A549 (cell line): ENCODE data around the gene ITGBL1. TPM values are rescaled to one million over a fixed set of nuclear protein-coding genes. Genes with fewer than 3 reads are reported as not detected.

Experiments
- ATAC-seq, 2 experiments: fragments of 200-7000 bp in 1 of 2; fragments of >200 bp in 1 of 2; cut with Nextera tagmentation in 1 of 2; cut with Tn5 transposase in 1 of 2; 3 replicates each; pipeline versions ENCODE4 v1.8.0 to v1.9.1; 2018 to 2020; ENCODE audit warnings: mild to moderate bottlenecking in 1 of 2, moderate library complexity in 1 of 2
- CTCF ChIA-PET: fragments of 300-600 bp; sonication (Branson Sonifier 250); formaldehyde crosslinking; extraction: SDS; loops from one replicate; lab custom pipeline; 2021; ENCODE audit warnings: antibody characterized with exemption, inconsistent platforms; lab: Yijun Ruan, JAX
- POLR2A ChIA-PET: fragments of 350-600 bp; formaldehyde crosslinking; extraction: SDS; loops from one replicate; lab custom pipeline; 2021; ENCODE audit warnings: antibody characterized with exemption, inconsistent platforms; lab: Yijun Ruan, JAX
- DNase-seq, 2 experiments: peaks; one replicate each; pipeline versions ENCODE4 v3.0.0 to v3.0.0-alpha.2; 2011 to 2016; ENCODE audit warnings: low read depth in 1 of 2, low spot score in 1 of 2
- FAIRE-seq: peaks from 2 replicates; lab custom pipeline; 2011; peaks lifted over from hg19 to GRCh38; lab: Jason Lieb, UNC
- H3K27ac ChIP-seq, 2 experiments: fragments of >200 bp; sonication (Bioruptor Twin); formaldehyde crosslinking; 3 replicates each; pipeline ENCODE4 v1.5.1; 2016 to 2017
- H3K4me1 ChIP-seq: fragments of >200 bp; sonication (Bioruptor Twin); formaldehyde crosslinking; 3 replicates; pipeline ENCODE4 v1.6.1; 2016
- H3K4me2 ChIP-seq: fragments of >200 bp; sonication (Bioruptor Twin); formaldehyde crosslinking; 3 replicates; pipeline ENCODE4 v1.6.1; 2016
- H3K4me3 ChIP-seq: fragments of >200 bp; sonication (Bioruptor Twin); formaldehyde crosslinking; 3 replicates; pipeline ENCODE4 v1.5.1; 2016
- H3K9me3 ChIP-seq: fragments of >200 bp; sonication (Bioruptor Twin); formaldehyde crosslinking; 3 replicates; pipeline ENCODE4 v1.6.1; 2016
- ATOH8 ChIP-seq: fragments of 250-450 bp; sonication (Bioruptor Pico); IDR thresholded peaks from 2 replicates; pipeline ENCODE4 v1.5.0; 2020; ENCODE audit warnings: low read depth, mild to moderate bottlenecking, moderate library complexity
- E2F6 ChIP-seq: IDR thresholded peaks from 2 replicates; pipeline ENCODE4 v1.6.1; 2012; ENCODE audit warnings: low read depth, borderline replicate concordance
- EHF ChIP-seq: fragments of 250-450 bp; sonication (Bioruptor Pico); IDR thresholded peaks from 2 replicates; pipeline ENCODE4 v1.5.0; 2020; ENCODE audit warnings: mild to moderate bottlenecking
- ESRRA ChIP-seq: fragments of 150-350 bp; IDR thresholded peaks from 2 replicates; pipeline ENCODE4 v1.6.1; 2014; ENCODE audit warnings: mild to moderate bottlenecking, low read length, borderline replicate concordance
- FOSL2 ChIP-seq, 2 experiments: fragments of 450-650 bp in 1 of 2; fragments of >200 bp in 1 of 2; sonication (Bioruptor Twin) in 1 of 2; formaldehyde crosslinking; IDR thresholded peaks; 2 replicates each; pipeline versions ENCODE4 v1.5.0 to v1.6.1; 2016 to 2020; ENCODE audit warnings: mild to moderate bottlenecking in 1 of 2, moderate library complexity in 1 of 2
- GATA3 ChIP-seq: IDR thresholded peaks from 2 replicates; pipeline ENCODE4 v1.6.1; 2012; ENCODE audit warnings: borderline replicate concordance
- HES2 ChIP-seq: fragments of >200 bp; sonication (Bioruptor Twin); formaldehyde crosslinking; IDR thresholded peaks from 2 replicates; pipeline ENCODE4 v1.6.1; 2016
- HEYL ChIP-seq: fragments of 250-450 bp; sonication (Bioruptor Pico); IDR thresholded peaks from 2 replicates; pipeline ENCODE4 v1.8.0; 2021; ENCODE audit warnings: mild to moderate bottlenecking, moderate library complexity
- HOXB13 ChIP-seq: fragments of 250-450 bp; sonication (Bioruptor Pico); IDR thresholded peaks from 2 replicates; pipeline ENCODE4 v1.5.0; 2020; ENCODE audit warnings: low read depth, mild to moderate bottlenecking, moderate library complexity
- NR3C1 ChIP-seq: fragments of >200 bp; sonication (Bioruptor Twin); formaldehyde crosslinking; IDR thresholded peaks from 3 replicates; pipeline ENCODE4 v1.6.1; 2017
- PHF8 ChIP-seq: fragments of 200-600 bp; sonication (generic); IDR thresholded peaks from 2 replicates; pipeline ENCODE4 v1.6.1; 2016; ENCODE audit warnings: low read depth, mild to moderate bottlenecking, antibody characterized with exemption, moderate library complexity, borderline replicate concordance
- POLR2AphosphoS2 ChIP-seq: conservative IDR thresholded peaks from 2 replicates; pipeline ENCODE4 v1.6.1; 2012; ENCODE audit warnings: low read length, improper control_type of control experiment, inconsistent platforms
- RNF2 ChIP-seq: fragments of 200-600 bp; sonication (generic); IDR thresholded peaks from 2 replicates; pipeline ENCODE4 v1.6.1; 2016; ENCODE audit warnings: low read depth, mild to moderate bottlenecking, antibody characterized with exemption, moderate library complexity, borderline replicate concordance
- TFCP2L1 ChIP-seq: fragments of 250-450 bp; sonication (Bioruptor Pico); IDR thresholded peaks from 2 replicates; pipeline ENCODE4 v1.5.0; 2021; ENCODE audit warnings: mild to moderate bottlenecking
- ZSCAN20 ChIP-seq: fragments of 250-450 bp; sonication (Bioruptor Pico); IDR thresholded peaks from 2 replicates; pipeline ENCODE4 v1.8.0; 2022; ENCODE audit warnings: mild to moderate bottlenecking, moderate library complexity
- WGBS: methylation state at CpG from one replicate; pipeline ENCODE4 v1.1.6; 2017; ENCODE audit errors: missing lambda C conversion rate; 5-methylcytosine and 5-hydroxymethylcytosine counted together
- polyA plus RNA-seq, 4 experiments: library from polyadenylated mRNA; depleted of rRNA in 3 of 4; stranded (reverse); fragments of >200 nt; fragmentation: RNase III in 1 of 4; extraction: RNeasy Plus Mini Kit Qiagen cat#74134 plus additional on column Dnase treatment in 1 of 4; gene quantifications; 2 replicates in 3 of 4; 3 replicates in 1 of 4; pipeline ENCODE4 v1.2.3, GENCODE V29; 2011 to 2017
- TF ChIP-seq, protein P1 (sequence below): fragments of >200 bp; sonication (Bioruptor Twin); formaldehyde crosslinking; IDR thresholded peaks from 3 replicates; pipeline ENCODE4 v1.5.1; 2016
- TF ChIP-seq, protein P2 (sequence below): fragments of >200 bp; sonication (Bioruptor Twin); formaldehyde crosslinking; IDR thresholded peaks from 3 replicates; pipeline ENCODE4 v1.6.1; 2016
- TF ChIP-seq, protein P3 (sequence below): fragments of 150-350 bp; IDR thresholded peaks from 2 replicates; pipeline ENCODE4 v1.6.1; 2014; ENCODE audit warnings: low read depth, mild to moderate bottlenecking, low read length
- TF ChIP-seq, protein P4 (sequence below): fragments of 250-450 bp; sonication (Bioruptor Pico); IDR thresholded peaks from 2 replicates; pipeline ENCODE4 v1.5.0; 2021; ENCODE audit warnings: mild to moderate bottlenecking, moderate library complexity, borderline replicate concordance

Gene ITGBL1
- polyA plus RNA-seq, 2 of the 4 experiments (the other 2 are of a cell fraction): 0.40 to 1.3 TPM

DNA sequence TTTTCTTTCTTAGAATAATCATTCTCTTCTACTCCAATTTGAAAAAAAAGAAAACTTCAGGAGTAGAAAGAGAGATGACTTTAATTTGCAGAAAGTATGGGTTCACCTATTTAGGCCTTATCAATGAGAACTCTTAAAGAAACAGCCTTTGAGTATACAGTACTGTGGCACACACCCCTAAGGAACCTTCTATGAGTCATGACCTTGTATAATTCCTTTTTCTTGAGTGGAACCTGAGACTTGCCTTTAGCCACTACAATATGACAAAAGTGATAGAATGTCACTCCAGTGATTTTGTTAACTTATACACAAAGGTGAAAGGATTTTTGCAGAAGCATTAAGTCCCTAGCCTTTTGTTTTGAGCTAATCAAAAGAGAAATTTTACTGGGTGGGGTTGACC lies 58.7 kb downstream of the ITGBL1 start:
- no peak for ATAC-seq
- CTCF ChIA-PET: interaction anchor here (2.0 to 3.2 kb wide), 2 partner anchors 247 to 366 kb away, joined by 8 to 11 read pairs; no protein-coding TSS in a partner anchor
- FAIRE-seq: no peak
- Histone ChIP-seq H3K4me3 (no peak overlapping the region), H3K27ac (no peak overlapping the region), H3K9me3 (no peaks in the 10 kb centered on the region), H3K4me2 (no peak overlapping the region), H3K4me1 (peaks cover 3% of the 10 kb centered on the region; the same call in 1 of the 3 replicates)
- TF ChIP-seq RNF2 (no peak), POLR2AphosphoS2 (no peak), ESRRA (no peak), HEYL (CRISPR knock-in tag) (no peak), PHF8 (no peak), HES2 (no peak), E2F6 (no peak), ATOH8 (CRISPR knock-in tag) (no peak), TFCP2L1 (CRISPR knock-in tag) (no peak), EHF (CRISPR knock-in tag) (no peak), HOXB13 (no peak), GATA3 (no peak)
- TF ChIP-seq, protein P1, sequence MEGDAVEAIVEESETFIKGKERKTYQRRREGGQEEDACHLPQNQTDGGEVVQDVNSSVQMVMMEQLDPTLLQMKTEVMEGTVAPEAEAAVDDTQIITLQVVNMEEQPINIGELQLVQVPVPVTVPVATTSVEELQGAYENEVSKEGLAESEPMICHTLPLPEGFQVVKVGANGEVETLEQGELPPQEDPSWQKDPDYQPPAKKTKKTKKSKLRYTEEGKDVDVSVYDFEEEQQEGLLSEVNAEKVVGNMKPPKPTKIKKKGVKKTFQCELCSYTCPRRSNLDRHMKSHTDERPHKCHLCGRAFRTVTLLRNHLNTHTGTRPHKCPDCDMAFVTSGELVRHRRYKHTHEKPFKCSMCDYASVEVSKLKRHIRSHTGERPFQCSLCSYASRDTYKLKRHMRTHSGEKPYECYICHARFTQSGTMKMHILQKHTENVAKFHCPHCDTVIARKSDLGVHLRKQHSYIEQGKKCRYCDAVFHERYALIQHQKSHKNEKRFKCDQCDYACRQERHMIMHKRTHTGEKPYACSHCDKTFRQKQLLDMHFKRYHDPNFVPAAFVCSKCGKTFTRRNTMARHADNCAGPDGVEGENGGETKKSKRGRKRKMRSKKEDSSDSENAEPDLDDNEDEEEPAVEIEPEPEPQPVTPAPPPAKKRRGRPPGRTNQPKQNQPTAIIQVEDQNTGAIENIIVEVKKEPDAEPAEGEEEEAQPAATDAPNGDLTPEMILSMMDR: no peak
- TF ChIP-seq, protein P2, sequence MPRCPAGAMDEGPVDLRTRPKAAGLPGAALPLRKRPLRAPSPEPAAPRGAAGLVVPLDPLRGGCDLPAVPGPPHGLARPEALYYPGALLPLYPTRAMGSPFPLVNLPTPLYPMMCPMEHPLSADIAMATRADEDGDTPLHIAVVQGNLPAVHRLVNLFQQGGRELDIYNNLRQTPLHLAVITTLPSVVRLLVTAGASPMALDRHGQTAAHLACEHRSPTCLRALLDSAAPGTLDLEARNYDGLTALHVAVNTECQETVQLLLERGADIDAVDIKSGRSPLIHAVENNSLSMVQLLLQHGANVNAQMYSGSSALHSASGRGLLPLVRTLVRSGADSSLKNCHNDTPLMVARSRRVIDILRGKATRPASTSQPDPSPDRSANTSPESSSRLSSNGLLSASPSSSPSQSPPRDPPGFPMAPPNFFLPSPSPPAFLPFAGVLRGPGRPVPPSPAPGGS: no peak
- TF ChIP-seq, protein P3, sequence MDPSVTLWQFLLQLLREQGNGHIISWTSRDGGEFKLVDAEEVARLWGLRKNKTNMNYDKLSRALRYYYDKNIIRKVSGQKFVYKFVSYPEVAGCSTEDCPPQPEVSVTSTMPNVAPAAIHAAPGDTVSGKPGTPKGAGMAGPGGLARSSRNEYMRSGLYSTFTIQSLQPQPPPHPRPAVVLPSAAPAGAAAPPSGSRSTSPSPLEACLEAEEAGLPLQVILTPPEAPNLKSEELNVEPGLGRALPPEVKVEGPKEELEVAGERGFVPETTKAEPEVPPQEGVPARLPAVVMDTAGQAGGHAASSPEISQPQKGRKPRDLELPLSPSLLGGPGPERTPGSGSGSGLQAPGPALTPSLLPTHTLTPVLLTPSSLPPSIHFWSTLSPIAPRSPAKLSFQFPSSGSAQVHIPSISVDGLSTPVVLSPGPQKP: no peak
- TF ChIP-seq, protein P4, sequence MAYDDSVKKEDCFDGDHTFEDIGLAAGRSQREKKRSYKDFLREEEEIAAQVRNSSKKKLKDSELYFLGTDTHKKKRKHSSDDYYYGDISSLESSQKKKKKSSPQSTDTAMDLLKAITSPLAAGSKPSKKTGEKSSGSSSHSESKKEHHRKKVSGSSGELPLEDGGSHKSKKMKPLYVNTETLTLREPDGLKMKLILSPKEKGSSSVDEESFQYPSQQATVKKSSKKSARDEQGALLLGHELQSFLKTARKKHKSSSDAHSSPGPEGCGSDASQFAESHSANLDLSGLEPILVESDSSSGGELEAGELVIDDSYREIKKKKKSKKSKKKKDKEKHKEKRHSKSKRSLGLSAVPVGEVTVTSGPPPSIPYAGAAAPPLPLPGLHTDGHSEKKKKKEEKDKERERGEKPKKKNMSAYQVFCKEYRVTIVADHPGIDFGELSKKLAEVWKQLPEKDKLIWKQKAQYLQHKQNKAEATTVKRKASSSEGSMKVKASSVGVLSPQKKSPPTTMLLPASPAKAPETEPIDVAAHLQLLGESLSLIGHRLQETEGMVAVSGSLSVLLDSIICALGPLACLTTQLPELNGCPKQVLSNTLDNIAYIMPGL (CRISPR knock-in tag): no peak
- POLR2A ChIA-PET: no interaction called here
- no peak for DNase-seq

- no peak for DNase-seq
- Histone ChIP-seq H3K4me3 (no peak overlapping the region), H3K9me3 (no peaks in the 10 kb centered on the region), H3K4me1 (peaks cover 3% of the 10 kb centered on the region; the same call in 1 of the 3 replicates), H3K27ac (no peak overlapping the region), H3K4me2 (no peak overlapping the region)
- ChIA-PET CTCF (interaction anchor here (2.0 to 3.2 kb wide), 2 partner anchors 246 to 367 kb away, joined by 8 to 11 read pairs; no protein-coding TSS in a partner anchor), POLR2A (no interaction called here)
- FAIRE-seq: no peak
- no peak for TF ChIP-seq NR3C1
- no peak for TF ChIP-seq ZSCAN20 (CRISPR knock-in tag)
- TF ChIP-seq, protein P4 (CRISPR knock-in tag): no peak
- TF ChIP-seq, protein P1: no peak
- TF ChIP-seq RNF2: no peak
- no peak for TF ChIP-seq FOSL2 (IDR thresholded peaks at IDR 0.05)
- no peak for TF ChIP-seq FOSL2 (CRISPR knock-in tag; IDR thresholded peaks at IDR 0.05)
- no peak for ATAC-seq
- 87% methylated on average over 2 of the region's 2 CpGs for WGBS
These were observed 59.3 kb downstream of the ITGBL1 start for GRCh38 chr13:101511766-101512165.
